Hepatocyte (in vitro differentiated cells): Measurements from ENCODE around the gene CYB5R3.

Source experiments
- EZH2 ChIP-seq: fragments of 200-600 bp; sonication (generic); IDR thresholded peaks from 2 replicates; pipeline ENCODE4 v1.6.1; 2016; ENCODE audit warnings: antibody characterized with exemption, mild to moderate bottlenecking, borderline replicate concordance
- TF ChIP-seq, protein P1 (sequence below): fragments of 200-600 bp; sonication (generic); IDR thresholded peaks from 2 replicates; pipeline ENCODE4 v1.5.1; 2016; ENCODE audit warnings: antibody characterized with exemption, mild to moderate bottlenecking; ENCODE audit not compliant: poor library complexity

DNA sequence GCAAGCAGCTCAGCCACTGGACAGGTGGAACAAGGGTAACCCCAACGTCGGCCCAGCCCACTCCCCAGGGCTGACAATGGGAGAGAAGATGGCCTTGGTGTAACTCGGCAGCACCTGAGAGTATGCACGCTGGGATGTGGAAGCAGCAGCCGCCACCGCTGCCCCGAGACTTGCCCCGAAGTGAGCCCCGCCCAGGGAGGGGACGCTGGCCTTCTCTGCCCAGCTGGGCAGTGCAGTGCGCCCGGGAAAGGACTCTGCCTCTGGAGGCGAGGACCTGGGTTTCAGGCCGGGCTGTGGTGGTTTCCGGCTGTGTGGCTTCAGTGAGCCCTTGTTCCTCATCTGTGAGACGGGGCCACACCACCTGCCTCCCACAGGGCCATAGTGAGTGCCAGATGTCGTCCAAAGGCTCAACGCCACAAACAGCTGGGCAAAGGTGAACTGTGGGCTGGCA is 25.9 kb downstream of the CYB5R3 start:
- TF ChIP-seq, protein P1, sequence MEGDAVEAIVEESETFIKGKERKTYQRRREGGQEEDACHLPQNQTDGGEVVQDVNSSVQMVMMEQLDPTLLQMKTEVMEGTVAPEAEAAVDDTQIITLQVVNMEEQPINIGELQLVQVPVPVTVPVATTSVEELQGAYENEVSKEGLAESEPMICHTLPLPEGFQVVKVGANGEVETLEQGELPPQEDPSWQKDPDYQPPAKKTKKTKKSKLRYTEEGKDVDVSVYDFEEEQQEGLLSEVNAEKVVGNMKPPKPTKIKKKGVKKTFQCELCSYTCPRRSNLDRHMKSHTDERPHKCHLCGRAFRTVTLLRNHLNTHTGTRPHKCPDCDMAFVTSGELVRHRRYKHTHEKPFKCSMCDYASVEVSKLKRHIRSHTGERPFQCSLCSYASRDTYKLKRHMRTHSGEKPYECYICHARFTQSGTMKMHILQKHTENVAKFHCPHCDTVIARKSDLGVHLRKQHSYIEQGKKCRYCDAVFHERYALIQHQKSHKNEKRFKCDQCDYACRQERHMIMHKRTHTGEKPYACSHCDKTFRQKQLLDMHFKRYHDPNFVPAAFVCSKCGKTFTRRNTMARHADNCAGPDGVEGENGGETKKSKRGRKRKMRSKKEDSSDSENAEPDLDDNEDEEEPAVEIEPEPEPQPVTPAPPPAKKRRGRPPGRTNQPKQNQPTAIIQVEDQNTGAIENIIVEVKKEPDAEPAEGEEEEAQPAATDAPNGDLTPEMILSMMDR = no peak
- TF ChIP-seq EZH2 = no peak
